Measurements from ENCODE around the gene PXK. TPM values are rescaled to one million over a fixed set of nuclear protein-coding genes. Genes with fewer than 3 reads are reported as not detected.

PXK gene
- total RNA-seq, 2 experiments from 2014 or later: 68.7 to 125 TPM

- Histone ChIP-seq H4K20me1 (ENCODE audit: insufficient read depth, low read length) (peaks cover 15% of the 10 kb centered on the region), H3K36me3 (ENCODE audit: insufficient read depth, low read length) (peaks cover 85% of the 10 kb centered on the region), H3K79me2 (ENCODE audit: insufficient read depth, low read depth, low read length) (peaks cover 84% of the 10 kb centered on the region), H2AFZ (ENCODE audit: low read length) (no peak overlapping the region), H3K9me3 (ENCODE audit: low read length) (0 out of 2 replicates have a peak, but pooled peaks cover under 1% of the 10 kb centered on the region), H3K9me2 (ENCODE audit: insufficient read depth, low read length) (no peaks in the 10 kb centered on the region), H3K4me3 (ENCODE audit: low read depth, low read length, poor library complexity, severe bottlenecking) (no peak overlapping the region), H3K4me2 (ENCODE audit: low read length) (no peak overlapping the region), H3K27ac (ENCODE audit: low read depth, low read length, poor library complexity, severe bottlenecking) (no peak overlapping the region), H3K4me1 (ENCODE audit: insufficient read depth, low read length, poor library complexity, severe bottlenecking) (peaks cover 19% of the 10 kb centered on the region)
- DNase-seq (ENCODE audit: low spot score): no peak
- BruUV-seq (replicated peaks): no TSS peak
- CTCF ChIA-PET (ENCODE audit: unreplicated experiment): interaction anchor here (1.1 kb wide), 1 partner anchor 34 kb away, joined by 3 read pairs; no protein-coding TSS in a partner anchor
- POLR2A ChIA-PET: interaction anchor here (1.1 to 1.6 kb wide), 5 partner anchors 8 to 22 kb away, joined by 4 to 19 read pairs (median 7); no protein-coding TSS in a partner anchor
- TF ChIP-seq CTCF (conservative IDR thresholded peaks at IDR 0.05; ENCODE audit: low read length): no peak
- TF ChIP-seq EZH2phosphoT487 (IDR thresholded peaks at IDR 0.05; ENCODE audit: borderline replicate concordance, low read depth, low read length): no peak
- intact Hi-C loops (cut with micrococcal nuclease; ENCODE audit: unreplicated experiment): no loop called here
These were observed 34.0 kb downstream of the PXK start for GRCh38 chr3:58366699-58367098.

- BruUV-seq (replicated peaks): no TSS peak
- no peak overlapping the region for H3K27ac ChIP-seq (ENCODE audit: low read depth, low read length, poor library complexity, severe bottlenecking)
- H3K9me3 ChIP-seq (ENCODE audit: low read length): 0 out of 2 replicates have a peak, but pooled peaks cover 3% of the 10 kb centered on the region
- POLR2A ChIA-PET: interaction anchor here (0.5 to 1.0 kb wide), 2 partner anchors 8 to 24 kb away, joined by 3 read pairs; no protein-coding TSS in a partner anchor
- intact Hi-C loops (cut with micrococcal nuclease; ENCODE audit: unreplicated experiment): no loop called here
- peaks cover 15% of the 10 kb centered on the region for H4K20me1 ChIP-seq (ENCODE audit: insufficient read depth, low read length)
- no peak for TF ChIP-seq CTCF (conservative IDR thresholded peaks at IDR 0.05; ENCODE audit: low read length)
- no peak for TF ChIP-seq EZH2phosphoT487 (IDR thresholded peaks at IDR 0.05; ENCODE audit: borderline replicate concordance, low read depth, low read length)
- H3K79me2 ChIP-seq (ENCODE audit: insufficient read depth, low read depth, low read length): peaks cover 65% of the 10 kb centered on the region
- no peak overlapping the region for H2AFZ ChIP-seq (ENCODE audit: low read length)
- peaks cover 10% of the 10 kb centered on the region for H3K4me1 ChIP-seq (ENCODE audit: insufficient read depth, low read length, poor library complexity, severe bottlenecking)
- H3K9me2 ChIP-seq (ENCODE audit: insufficient read depth, low read length): no peaks in the 10 kb centered on the region
- H3K4me3 ChIP-seq (ENCODE audit: low read depth, low read length, poor library complexity, severe bottlenecking): no peak overlapping the region
- DNase-seq (ENCODE audit: low spot score): no peak
- CTCF ChIA-PET (ENCODE audit: unreplicated experiment): interaction anchor here (0.9 kb wide), 1 partner anchor 33 kb away, joined by 3 read pairs; no protein-coding TSS in a partner anchor
- H3K36me3 ChIP-seq (ENCODE audit: insufficient read depth, low read length): peaks cover 85% of the 10 kb centered on the region
- no peak overlapping the region for H3K4me2 ChIP-seq (ENCODE audit: low read length)
These were observed 36.3 kb downstream of the PXK start for GRCh38 chr3:58369038-58369437.

- DNase-seq (ENCODE audit: low spot score): no peak
- TF ChIP-seq EZH2phosphoT487 (IDR thresholded peaks at IDR 0.05; ENCODE audit: borderline replicate concordance, low read depth, low read length) (no peak), CTCF (conservative IDR thresholded peaks at IDR 0.05; ENCODE audit: low read length) (no peak)
- Histone ChIP-seq H3K4me3 (ENCODE audit: low read depth, low read length, poor library complexity, severe bottlenecking) (no peak overlapping the region), H3K79me2 (ENCODE audit: insufficient read depth, low read depth, low read length) (peaks cover 63% of the 10 kb centered on the region), H3K9me2 (ENCODE audit: insufficient read depth, low read length) (no peaks in the 10 kb centered on the region), H3K4me1 (ENCODE audit: insufficient read depth, low read length, poor library complexity, severe bottlenecking) (peaks cover 18% of the 10 kb centered on the region), H2AFZ (ENCODE audit: low read length) (no peak overlapping the region), H4K20me1 (ENCODE audit: insufficient read depth, low read length) (peaks cover 12% of the 10 kb centered on the region), H3K27ac (ENCODE audit: low read depth, low read length, poor library complexity, severe bottlenecking) (no peak overlapping the region), H3K36me3 (ENCODE audit: insufficient read depth, low read length) (peaks cover 91% of the 10 kb centered on the region), H3K9me3 (ENCODE audit: low read length) (0 out of 2 replicates have a peak, but pooled peaks cover 3% of the 10 kb centered on the region), H3K4me2 (ENCODE audit: low read length) (no peak overlapping the region)
- ChIA-PET POLR2A (interaction anchor here (0.5 to 1.5 kb wide), 3 partner anchors 10 to 137 kb away, joined by 3 to 6 read pairs (median 3); no protein-coding TSS in a partner anchor), CTCF (ENCODE audit: unreplicated experiment) (interaction anchor here (0.9 kb wide), 1 partner anchor 34 kb away, joined by 3 read pairs; no protein-coding TSS in a partner anchor)
- BruUV-seq (replicated peaks): no TSS peak
- intact Hi-C loops (cut with micrococcal nuclease; ENCODE audit: unreplicated experiment): no loop called here
These were observed 37.2 kb downstream of the PXK start for GRCh38 chr3:58369876-58370275.

All from OCI-LY7 (cell line).